PC-9 (cell line): ENCODE measurements around the gene DMXL1. TPM values are rescaled to one million over a fixed set of nuclear protein-coding genes. Genes with fewer than 3 reads are reported as not detected.

ENCODE experiments used
- BruUV-seq: library from RNA; stranded (reverse); fragments of 400-500 nt; replicated peaks from 2 replicates; lab custom pipeline; 2021; lab: Mats Ljungman, UMichigan
- CTCF ChIA-PET: fragments of 300-600 bp; sonication (Branson Sonifier 250); formaldehyde crosslinking; loops from one replicate; lab custom pipeline; 2022; ENCODE audit warnings: antibody characterized with exemption; lab: Charles Lee
- POLR2A ChIA-PET: fragments of 300-600 bp; sonication (Branson Sonifier 250); formaldehyde crosslinking; loops from one replicate; lab custom pipeline; 2022; ENCODE audit warnings: antibody characterized with exemption; ENCODE audit not compliant: unreplicated experiment; lab: Charles Lee
- DNase-seq, 2 experiments: peaks; one replicate each; pipeline versions ENCODE4 v3.0.0 to v3.0.0-alpha.2; 2015 to 2022; ENCODE audit warnings: mixed read lengths in 1 of 2
- H2AFZ ChIP-seq: fragments of 200-600 bp; sonication (generic); 2 replicates; pipeline ENCODE4 v1.8.1; 2017; ENCODE audit warnings: antibody characterized with exemption
- H3F3A ChIP-seq: fragments of 200-600 bp; sonication (generic); 2 replicates; pipeline ENCODE4 v1.8.1; 2017; ENCODE audit warnings: antibody characterized with exemption, mild to moderate bottlenecking, low read depth; ENCODE audit not compliant: insufficient read depth
- H3K27ac ChIP-seq: fragments of 200-600 bp; sonication (generic); 2 replicates; pipeline ENCODE4 v1.6.1; 2016; ENCODE audit warnings: mixed run types
- H3K27me3 ChIP-seq: fragments of 200-600 bp; sonication (generic); 2 replicates; pipeline ENCODE4 v1.6.1; 2016; ENCODE audit warnings: low read depth, mixed run types; ENCODE audit not compliant: insufficient read depth
- H3K36me3 ChIP-seq: fragments of 200-600 bp; sonication (generic); 2 replicates; pipeline ENCODE4 v1.6.1; 2016; ENCODE audit warnings: low read depth, mixed run types
- H3K4me1 ChIP-seq: fragments of 200-600 bp; sonication (generic); replicated peaks from 2 replicates; pipeline ENCODE4 v1.6.1; 2016; ENCODE audit warnings: mixed run types; ENCODE audit not compliant: insufficient read depth
- H3K4me2 ChIP-seq: fragments of 200-600 bp; sonication (generic); 2 replicates; pipeline ENCODE4 v1.6.1; 2017; ENCODE audit warnings: mixed run types
- H3K4me3 ChIP-seq: fragments of 200-600 bp; sonication (generic); 2 replicates; pipeline ENCODE4 v1.6.1; 2016; ENCODE audit warnings: mixed run types
- H3K79me2 ChIP-seq: fragments of 200-600 bp; sonication (generic); 2 replicates; pipeline ENCODE4 v1.6.1; 2017; ENCODE audit warnings: low read depth, mixed run types
- H3K9me2 ChIP-seq: fragments of 200-600 bp; sonication (generic); 2 replicates; pipeline ENCODE4 v1.8.1; 2017; ENCODE audit warnings: mild to moderate bottlenecking; ENCODE audit not compliant: insufficient read depth
- H3K9me3 ChIP-seq: fragments of 200-600 bp; sonication (generic); 2 replicates; pipeline ENCODE4 v1.8.1; 2016; ENCODE audit warnings: low read depth; ENCODE audit not compliant: insufficient read depth
- H4K20me1 ChIP-seq: fragments of 200-600 bp; sonication (generic); 2 replicates; pipeline ENCODE4 v1.8.1; 2017; ENCODE audit not compliant: insufficient read depth
- CTCF ChIP-seq: fragments of 200-600 bp; sonication (generic); conservative IDR thresholded peaks from 2 replicates; pipeline ENCODE4 v1.6.1; 2017; ENCODE audit warnings: mixed run types, antibody characterized with exemption, mild to moderate bottlenecking, moderate library complexity
- EZH2 ChIP-seq: fragments of 200-600 bp; sonication (generic); IDR thresholded peaks from 2 replicates; pipeline ENCODE4 v1.8.0; 2017; ENCODE audit warnings: antibody characterized with exemption, low read depth
- intact Hi-C: fragments of 100-400 bp; cut with micrococcal nuclease; formaldehyde crosslinking; loops from one replicate; pipeline ENCODE4 v1.10.0; 2022; ENCODE audit not compliant: unreplicated experiment
- total RNA-seq: library from RNA; stranded (reverse); gene quantifications from 2 replicates; pipeline ENCODE4 v1.2.3, GENCODE V29; 2021

Gene DMXL1
- total RNA-seq, 1 experiment from 2014 or later = 27.3 TPM

GRCh38 chr5:119263639-119264038 lies 192.8 kb downstream of the DMXL1 start:
- Histone ChIP-seq H3K9me3 (peaks cover 41% of the 10 kb centered on the region), H3F3A (no peaks in the 10 kb centered on the region), H4K20me1 (no peaks in the 10 kb centered on the region), H3K4me3 (no peak overlapping the region), H3K79me2 (no peaks in the 10 kb centered on the region), H3K27me3 (no peaks in the 10 kb centered on the region), H3K27ac (no peak overlapping the region), H3K4me2 (no peak overlapping the region), H3K9me2 (no peaks in the 10 kb centered on the region), H3K4me1 (no peaks in the 10 kb centered on the region), H3K36me3 (no peaks in the 10 kb centered on the region), H2AFZ (no peak overlapping the region)
- ChIA-PET POLR2A (no interaction called here), CTCF (no interaction called here)
- no TSS peak for BruUV-seq
- intact Hi-C loops = no loop called here
- DNase-seq = no peak
- no peak for TF ChIP-seq EZH2

- no peak overlapping the region for H3K4me3 ChIP-seq
- POLR2A ChIA-PET = no interaction called here
- no peaks in the 10 kb centered on the region for H3K36me3 ChIP-seq
- no TSS peak for BruUV-seq
- 0 out of 2 replicates have a peak, but pooled peaks cover 5% of the 10 kb centered on the region for H3F3A ChIP-seq
- no peaks in the 10 kb centered on the region for H3K27me3 ChIP-seq
- no peaks in the 10 kb centered on the region for H3K9me2 ChIP-seq
- H3K4me2 ChIP-seq = no peak overlapping the region
- H3K4me1 ChIP-seq = peaks cover 1% of the 10 kb centered on the region; the same call in 1 of the 2 replicates
- intact Hi-C loops = no loop called here
- peaks cover 37% of the 10 kb centered on the region for H3K9me3 ChIP-seq
- H4K20me1 ChIP-seq = no peaks in the 10 kb centered on the region
- H3K79me2 ChIP-seq = 0 out of 2 replicates have a peak, but pooled peaks cover under 1% of the 10 kb centered on the region
- no peak overlapping the region for H2AFZ ChIP-seq
- H3K27ac ChIP-seq = no peak overlapping the region
- TF ChIP-seq CTCF = no peak
- TF ChIP-seq EZH2 = no peak
- CTCF ChIA-PET = no interaction called here
- DNase-seq = no peak
Observed at GRCh38 chr5:119264186-119264585, 193.3 kb downstream of the DMXL1 start.

- Histone ChIP-seq H3K4me3 (peak overlapping the region; percentile 95), H2AFZ (peak overlapping the region; percentile 92), H3K4me1 (peaks cover 18% of the 10 kb centered on the region), H3K36me3 (no peaks in the 10 kb centered on the region), H3K9me3 (peaks cover 17% of the 10 kb centered on the region; the same call in 1 of the 2 replicates), H4K20me1 (no peaks in the 10 kb centered on the region), H3F3A (peaks cover 6% of the 10 kb centered on the region; the same call in 1 of the 2 replicates), H3K9me2 (no peaks in the 10 kb centered on the region), H3K27ac (no peak overlapping the region), H3K79me2 (peaks cover 26% of the 10 kb centered on the region), H3K4me2 (peak overlapping the region; percentile 87), H3K27me3 (no peaks in the 10 kb centered on the region)
- intact Hi-C loops = loop anchor here (1.0 to 2.0 kb wide), 4 partner anchors 88 to 280 kb away; partner anchors contain the start of genes DMXL1, DTWD2 and TNFAIP8
- POLR2A ChIA-PET = interaction anchor here (0.6 to 1.1 kb wide), 10 partner anchors 20 to 1839 kb away, joined by 3 to 15 read pairs (median 4); no protein-coding TSS in a partner anchor
- CTCF ChIA-PET = interaction anchor here (0.5 kb wide), 1 partner anchor 95 kb away, joined by 3 read pairs; no protein-coding TSS in a partner anchor
- peak; percentile 76 to 79 for DNase-seq
- TF ChIP-seq EZH2 (no peak), CTCF (no peak; the same call in 1 of the 2 replicates)
- BruUV-seq = TSS peak; percentile 87
Observed at GRCh38 chr5:119267958-119268386, 197.1 kb downstream of the DMXL1 start.
